ENCODE data around the gene RASGRP1.
A peak's percentile ranks its signal among the peaks of the same experiment; 100 is the strongest.

The RASGRP1 gene

DNA sequence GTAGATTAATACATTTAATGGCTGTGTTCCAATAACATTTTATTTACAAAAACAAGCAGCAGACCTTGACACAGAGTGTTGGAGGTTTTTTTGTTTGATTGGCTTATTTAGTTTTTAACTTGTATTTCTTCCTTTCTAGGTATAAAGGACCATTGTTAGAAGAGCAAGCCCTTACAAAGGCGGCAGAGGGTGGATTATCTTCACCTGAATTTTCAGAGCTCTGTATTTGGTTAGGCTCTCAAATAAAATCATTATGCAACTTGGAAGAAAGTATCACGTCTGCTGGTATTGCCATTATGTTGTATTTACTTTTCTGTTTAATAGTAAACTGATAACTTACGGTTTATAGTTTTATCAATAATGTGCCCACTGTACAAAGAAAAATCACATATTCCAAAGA, 100.7 kb downstream of the RASGRP1 start:
- FAIRE-seq = no peak
- DNase-seq (ENCODE audit: insufficient read length, low spot score) = no peak

DNA sequence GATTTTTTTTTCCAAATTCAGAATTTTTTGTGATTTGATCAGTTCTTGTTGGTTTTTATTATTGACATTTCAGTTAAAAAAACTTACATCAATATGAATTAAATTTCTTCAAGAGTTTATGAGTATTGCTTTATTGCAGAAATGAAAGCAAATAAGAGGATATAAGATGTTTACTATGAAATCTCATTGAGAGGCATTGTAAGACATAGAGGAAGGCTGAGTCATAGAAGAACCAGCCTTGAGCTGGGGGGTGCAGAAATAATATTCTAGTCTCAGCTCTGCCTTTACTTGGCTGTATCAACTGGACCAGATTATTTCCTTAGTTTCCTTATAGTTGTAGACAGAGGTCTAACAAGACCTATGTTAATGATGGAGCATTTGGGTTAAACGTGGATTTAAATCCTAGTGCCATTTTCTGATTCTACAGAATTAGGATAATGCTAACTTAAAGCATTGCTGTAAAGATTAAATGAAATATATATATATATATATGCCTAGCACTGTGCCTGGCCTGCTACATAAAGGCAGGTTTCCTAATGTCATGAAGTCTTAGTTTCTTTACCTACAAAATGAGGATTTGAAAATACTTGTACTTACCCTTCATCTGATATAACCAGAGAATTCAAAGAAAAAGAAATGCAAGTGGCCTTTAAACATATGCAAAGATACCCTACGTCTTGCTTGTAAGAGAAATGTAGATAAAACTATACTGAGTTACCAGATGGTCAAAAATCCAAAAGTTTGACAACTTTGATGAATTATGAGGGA, 103.4 kb downstream of the RASGRP1 start:
- DNase-seq (ENCODE audit: insufficient read length, low spot score) = no peak
- FAIRE-seq = no peak

DNA sequence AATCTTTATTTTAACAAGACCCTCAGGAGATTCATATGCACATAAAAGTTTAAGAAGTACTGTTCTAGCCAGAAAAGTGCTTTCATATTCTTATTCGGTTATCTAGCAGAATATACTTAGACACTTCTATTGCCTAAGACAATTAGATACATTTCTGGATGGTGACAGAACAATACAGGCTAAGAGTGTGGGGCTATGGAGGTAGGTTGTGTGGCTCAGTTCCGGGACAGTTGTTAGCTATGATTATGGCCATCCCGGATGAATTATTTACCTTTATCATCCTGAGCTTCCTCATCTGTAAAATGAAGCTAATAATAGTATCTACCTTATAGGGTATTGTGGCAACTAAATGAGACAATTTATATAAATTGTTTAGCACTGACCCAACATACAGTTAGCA, 104.1 kb downstream of the RASGRP1 start:
- no peak for DNase-seq (ENCODE audit: insufficient read length, low spot score)
- no peak for FAIRE-seq

DNA sequence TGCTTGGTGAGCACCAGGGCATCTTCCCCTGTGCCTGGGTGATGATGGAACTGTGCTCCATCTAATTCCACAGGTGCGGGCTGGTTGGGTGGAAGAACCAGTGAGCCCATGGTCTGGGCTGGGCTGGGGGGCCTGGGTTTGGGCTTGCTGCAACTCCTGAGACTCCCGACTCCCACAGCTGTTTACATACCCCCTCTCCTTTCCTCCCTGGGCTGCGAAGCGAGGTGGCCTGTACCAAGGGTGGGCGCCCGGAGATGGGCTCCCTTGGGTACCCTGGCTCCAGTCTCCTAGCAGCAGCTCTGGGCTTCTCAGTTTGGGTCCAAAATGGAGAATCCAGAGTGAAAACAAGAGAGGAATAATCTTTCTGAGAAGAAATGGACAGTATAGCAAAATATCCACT, 105.1 kb downstream of the RASGRP1 start:
- FAIRE-seq = no peak
- no peak for DNase-seq (ENCODE audit: insufficient read length, low spot score)

DNA sequence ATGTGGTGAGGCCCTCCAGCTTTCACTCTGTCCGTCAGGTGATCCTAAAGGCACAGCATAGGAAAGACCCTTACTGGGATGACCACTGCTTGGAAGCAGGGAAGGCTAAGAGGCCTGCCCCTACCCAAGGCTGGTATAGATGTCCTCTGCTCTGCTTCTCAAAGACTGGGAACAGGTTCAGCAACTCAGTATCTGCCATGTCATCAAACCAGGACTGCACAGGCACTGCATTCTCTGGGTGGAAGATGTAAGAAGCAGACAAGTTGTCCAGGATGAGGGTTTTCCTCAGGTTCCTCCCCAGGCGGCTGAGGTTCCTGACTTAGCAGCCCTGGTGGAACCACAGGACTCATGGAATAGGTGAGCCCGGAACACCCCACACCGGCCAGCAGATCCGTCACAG, 106.0 kb downstream of the RASGRP1 start:
- FAIRE-seq = peak; percentile 16
- DNase-seq (ENCODE audit: insufficient read length, low spot score) = no peak

DNA sequence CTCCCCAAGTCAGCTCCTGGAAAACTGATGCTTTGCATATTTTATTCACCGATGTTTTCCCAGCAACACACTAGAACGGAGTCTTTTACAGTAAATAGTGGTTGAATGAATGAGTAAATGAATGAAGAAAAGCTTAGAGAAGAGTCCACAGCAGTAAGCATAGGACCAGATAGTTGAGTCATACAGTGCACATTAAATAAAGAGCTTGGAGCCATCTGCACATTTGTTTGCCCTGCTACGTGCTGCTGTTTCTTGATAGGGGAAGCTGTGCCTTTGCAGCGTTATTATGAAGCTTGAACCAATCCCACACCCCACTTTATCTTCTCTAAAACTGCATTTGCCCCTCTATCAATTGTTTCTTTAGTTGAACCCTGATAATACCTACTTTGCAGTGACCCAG, 109.5 kb downstream of the RASGRP1 start:
- DNase-seq (ENCODE audit: insufficient read length, low spot score) (no peak), FAIRE-seq (no peak)

DNA sequence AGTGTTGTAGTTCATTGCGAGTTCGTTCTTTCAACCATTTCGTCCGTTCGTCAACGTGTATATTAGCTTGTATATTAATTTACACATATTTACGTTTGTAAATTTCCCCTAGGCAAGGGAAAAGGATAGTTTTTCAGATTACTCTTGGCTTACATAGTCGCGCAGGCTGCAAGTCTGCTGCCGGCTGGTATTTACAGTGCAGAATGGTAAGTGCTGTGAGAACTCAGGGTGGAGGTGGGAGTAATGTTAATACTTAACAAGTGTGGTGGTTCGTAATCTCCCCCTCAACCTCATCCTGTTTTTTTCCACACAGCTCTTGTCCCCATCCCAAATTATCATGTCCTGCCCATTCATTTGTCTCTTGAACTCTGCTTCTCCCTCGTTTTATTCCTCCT, 109.9 kb downstream of the RASGRP1 start:
- FAIRE-seq (no peak), DNase-seq (ENCODE audit: insufficient read length, low spot score) (no peak)

DNA sequence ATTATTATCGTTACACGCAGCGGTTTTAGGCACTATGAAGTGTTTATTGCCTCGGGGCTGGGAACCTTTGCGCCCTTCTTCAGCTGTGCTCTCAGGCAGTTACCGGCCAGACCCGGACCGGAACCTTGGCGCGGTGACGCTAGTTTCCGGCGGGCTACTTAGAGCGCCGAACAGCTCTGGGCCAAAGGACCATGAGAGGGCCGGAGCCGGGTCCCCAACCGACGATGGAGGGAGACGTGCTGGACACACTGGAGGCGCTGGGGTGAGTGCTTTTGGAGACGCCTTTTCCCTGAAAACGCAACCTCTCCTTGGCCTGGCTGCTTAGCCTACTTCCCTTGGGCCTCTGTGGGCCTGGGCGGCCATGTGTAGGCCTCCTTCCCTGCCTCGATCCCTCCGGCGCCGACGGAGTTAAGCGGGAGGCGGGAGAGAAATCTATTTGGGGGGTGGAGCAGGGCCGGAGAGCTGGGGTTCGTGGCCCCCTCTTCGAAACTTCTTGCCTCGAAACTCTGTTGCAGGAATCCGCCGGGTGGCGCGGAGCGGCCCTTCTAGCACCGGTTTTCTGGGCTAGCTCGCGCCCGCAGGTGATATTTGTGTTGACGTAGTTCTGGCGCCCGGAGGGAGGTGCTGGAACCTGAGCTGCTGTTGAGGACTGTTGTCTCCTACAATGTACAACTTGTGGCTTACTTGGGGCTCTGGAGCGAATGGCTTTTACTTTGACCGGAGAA, 110.5 kb downstream of the RASGRP1 start, which contains the start of gene FAM98B:
Gene FAM98B, plus strand, starts transcription at position 157 of the 725 bp plus-strand sequence. Its CDS starts 35 bp downstream, at position 192.
- DNase-seq (ENCODE audit: insufficient read length, low spot score) = peak; percentile 68
- FAIRE-seq = no peak

DNA sequence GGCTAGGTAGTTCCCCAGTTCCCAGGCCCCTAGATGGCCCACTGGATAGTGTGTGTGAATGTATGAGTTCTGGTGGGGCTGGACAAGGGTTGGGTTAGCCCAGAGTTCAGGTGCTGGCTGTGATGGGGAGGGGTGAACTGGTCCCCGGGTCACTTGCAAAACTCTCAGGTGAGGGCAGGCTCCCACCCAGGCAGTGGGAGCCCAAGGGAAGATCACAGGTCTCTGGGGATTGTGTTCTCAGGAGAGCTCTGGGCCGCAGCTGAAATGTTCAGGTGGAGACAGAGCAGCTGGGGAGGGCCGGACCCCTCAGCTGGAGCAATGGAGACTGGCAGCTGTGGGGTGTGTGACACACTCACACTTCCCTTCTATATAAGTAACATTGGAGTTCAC, 123.5 kb downstream of the RASGRP1 start:
- no peak for DNase-seq (ENCODE audit: insufficient read length, low spot score)
- no peak for FAIRE-seq

DNA sequence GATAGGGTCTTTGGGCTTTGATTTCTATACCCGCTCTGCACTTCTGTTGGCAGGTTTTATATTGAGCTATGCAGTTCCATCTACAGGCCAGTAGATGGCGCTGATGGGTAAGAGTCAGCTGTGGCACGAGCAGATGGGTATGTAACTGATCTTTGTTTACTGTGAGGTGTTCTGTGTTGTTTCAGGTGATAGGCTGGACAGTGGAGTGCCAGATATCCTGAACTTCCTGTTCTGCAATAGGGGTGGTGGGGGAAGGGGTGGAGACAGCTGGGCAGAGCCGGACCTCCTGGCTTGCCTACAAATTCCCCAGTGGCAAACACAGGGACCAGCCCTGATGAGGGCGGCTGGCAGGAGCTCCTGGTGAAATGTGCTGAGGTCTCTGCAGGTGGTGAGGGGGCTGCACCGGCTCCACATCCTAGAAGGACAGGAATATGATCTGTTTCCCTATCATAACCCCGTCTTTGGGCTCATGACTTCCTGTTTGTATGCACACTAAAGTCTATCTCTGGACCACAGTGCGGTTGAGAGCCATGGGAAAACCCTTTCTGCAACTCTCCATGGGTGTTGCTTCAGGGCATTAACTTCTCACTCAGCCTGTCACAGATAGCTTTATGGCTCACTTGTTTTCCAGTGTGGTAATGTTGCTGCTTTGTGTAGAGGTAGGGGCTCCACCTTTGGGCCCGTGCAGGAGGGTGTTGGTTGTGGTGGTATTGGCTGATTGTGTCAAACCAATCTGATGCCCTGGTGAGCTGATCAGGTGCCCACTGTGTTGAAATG, 124.1 kb downstream of the RASGRP1 start:
- FAIRE-seq (peak; percentile 94), DNase-seq (ENCODE audit: insufficient read length, low spot score) (peak; percentile 32)
